ENCODE data around the gene USP43. TPM values are rescaled to one million over a fixed set of nuclear protein-coding genes. Genes with fewer than 3 reads are reported as not detected.

USP43 gene
- total RNA-seq, 3 donors from 2014 or later (not counting 1 experiment from before 2014, with no cell fraction given): 3.0 to 9.3 (median 4.2) TPM

- Histone ChIP-seq H3K27ac (ENCODE audit: low read length) (no peak overlapping the region), H3K4me1 (ENCODE audit: control insufficient read depth, insufficient read depth, low read length) (no peaks in the 10 kb centered on the region), H3K36me3 (ENCODE audit: control insufficient read depth, insufficient read depth, low read length) (no peaks in the 10 kb centered on the region), H3K27me3 (ENCODE audit: control insufficient read depth, insufficient read depth, low read length) (no peaks in the 10 kb centered on the region), H3K4me3 (ENCODE audit: low read length) (no peak overlapping the region), H3K9me3 (ENCODE audit: control insufficient read depth, insufficient read depth, low read length) (peaks cover 3% of the 10 kb centered on the region)
- H3K27ac Mint-ChIP-seq: no peak overlapping the region
- no peaks in the 10 kb centered on the region for H3K27me3 Mint-ChIP-seq (ENCODE audit: low read depth in 2 of 2)
- no peak for ATAC-seq
- TF ChIP-seq CTCF (IDR thresholded peaks at IDR 0.05): no peak
- H3K9me3 Mint-ChIP-seq: no peaks in the 10 kb centered on the region
- H3K36me3 Mint-ChIP-seq: peaks cover 9% of the 10 kb centered on the region
- H3K4me3 Mint-ChIP-seq: no peak overlapping the region
- H3K4me1 Mint-ChIP-seq: no peaks in the 10 kb centered on the region
- intact Hi-C loops (cut with micrococcal nuclease): no loop called here
- 83% methylated on average over 4 of the region's 4 CpGs for WGBS (ENCODE audit: insufficient coverage)
- no peak for DNase-seq
These were observed 30.8 kb downstream of the USP43 start for GRCh38 chr17:9676084-9676483.

DNA sequence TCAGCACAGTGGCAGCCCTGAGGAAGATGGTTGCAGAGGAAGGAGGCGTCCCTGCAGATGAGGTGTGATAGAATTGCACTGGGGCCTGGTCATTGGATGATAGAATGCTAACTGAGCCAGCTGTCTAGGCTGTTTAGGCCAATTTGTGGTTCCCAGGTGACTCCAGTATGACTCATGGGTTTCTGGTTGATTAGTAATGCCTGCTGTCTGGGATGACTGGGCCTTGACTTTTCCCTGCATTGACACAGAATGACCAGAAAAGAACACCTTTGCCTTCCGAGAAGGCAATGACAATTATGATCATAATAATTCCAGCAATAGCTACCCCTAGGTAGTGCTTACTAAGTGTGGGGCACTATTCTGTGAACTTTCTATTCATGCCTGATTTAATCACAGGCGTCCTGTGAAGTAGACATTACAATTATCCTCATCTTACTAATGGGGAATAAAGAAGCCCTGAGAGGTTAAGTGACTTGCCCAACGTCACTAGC is 31.5 kb downstream of the USP43 start:
- no peak overlapping the region for H3K27ac Mint-ChIP-seq
- H3K4me3 Mint-ChIP-seq: no peak overlapping the region
- H3K9me3 Mint-ChIP-seq: no peaks in the 10 kb centered on the region
- H3K36me3 Mint-ChIP-seq: peaks cover 9% of the 10 kb centered on the region
- TF ChIP-seq CTCF (IDR thresholded peaks at IDR 0.05): no peak
- Histone ChIP-seq H3K27me3 (ENCODE audit: control insufficient read depth, insufficient read depth, low read length) (no peaks in the 10 kb centered on the region), H3K9me3 (ENCODE audit: control insufficient read depth, insufficient read depth, low read length) (peaks cover 3% of the 10 kb centered on the region), H3K36me3 (ENCODE audit: control insufficient read depth, insufficient read depth, low read length) (no peaks in the 10 kb centered on the region), H3K4me3 (ENCODE audit: low read length) (no peak overlapping the region), H3K27ac (ENCODE audit: low read length) (no peak overlapping the region), H3K4me1 (ENCODE audit: control insufficient read depth, insufficient read depth, low read length) (no peaks in the 10 kb centered on the region)
- DNase-seq: no peak
- no peaks in the 10 kb centered on the region for H3K27me3 Mint-ChIP-seq (ENCODE audit: low read depth in 2 of 2)
- H3K4me1 Mint-ChIP-seq: no peaks in the 10 kb centered on the region
- intact Hi-C loops (cut with micrococcal nuclease): no loop called here
- ATAC-seq: no peak
- 68% methylated on average over 3 of the region's 4 CpGs for WGBS (ENCODE audit: insufficient coverage)

GRCh38 chr17:9677411-9677810 is 32.1 kb downstream of the USP43 start:
- no peak for TF ChIP-seq CTCF (IDR thresholded peaks at IDR 0.05)
- DNase-seq (no peak), ATAC-seq (no peak)
- Mint-ChIP-seq H3K4me1 (no peaks in the 10 kb centered on the region), H3K27ac (no peak overlapping the region), H3K36me3 (peaks cover 9% of the 10 kb centered on the region), H3K4me3 (no peak overlapping the region), H3K9me3 (no peaks in the 10 kb centered on the region), H3K27me3 (ENCODE audit: low read depth in 2 of 2) (no peaks in the 10 kb centered on the region)
- Histone ChIP-seq H3K9me3 (ENCODE audit: control insufficient read depth, insufficient read depth, low read length) (peaks cover 3% of the 10 kb centered on the region), H3K4me3 (ENCODE audit: low read length) (no peak overlapping the region), H3K36me3 (ENCODE audit: control insufficient read depth, insufficient read depth, low read length) (no peaks in the 10 kb centered on the region), H3K4me1 (ENCODE audit: control insufficient read depth, insufficient read depth, low read length) (no peaks in the 10 kb centered on the region), H3K27me3 (ENCODE audit: control insufficient read depth, insufficient read depth, low read length) (no peaks in the 10 kb centered on the region), H3K27ac (ENCODE audit: low read length) (no peak overlapping the region)
- intact Hi-C loops (cut with micrococcal nuclease): no loop called here
- WGBS (ENCODE audit: insufficient coverage): 90% methylated on average over 7 of the region's 7 CpGs

GRCh38 chr17:9677896-9678295 is 32.6 kb downstream of the USP43 start:
- 84% methylated on average over 3 of the region's 4 CpGs for WGBS (ENCODE audit: insufficient coverage)
- H3K9me3 ChIP-seq (ENCODE audit: control insufficient read depth, insufficient read depth, low read length): peaks cover 3% of the 10 kb centered on the region
- H3K36me3 Mint-ChIP-seq: peaks cover 9% of the 10 kb centered on the region
- intact Hi-C loops (cut with micrococcal nuclease): no loop called here
- H3K27me3 Mint-ChIP-seq (ENCODE audit: low read depth in 2 of 2): no peaks in the 10 kb centered on the region
- H3K4me1 Mint-ChIP-seq: no peaks in the 10 kb centered on the region
- H3K4me3 ChIP-seq (ENCODE audit: low read length): no peak overlapping the region
- ATAC-seq: no peak
- DNase-seq: no peak
- no peak overlapping the region for H3K4me3 Mint-ChIP-seq
- H3K27me3 ChIP-seq (ENCODE audit: control insufficient read depth, insufficient read depth, low read length): no peaks in the 10 kb centered on the region
- H3K9me3 Mint-ChIP-seq: no peaks in the 10 kb centered on the region
- H3K36me3 ChIP-seq (ENCODE audit: control insufficient read depth, insufficient read depth, low read length): no peaks in the 10 kb centered on the region
- H3K27ac ChIP-seq (ENCODE audit: low read length): no peak overlapping the region
- H3K27ac Mint-ChIP-seq: no peak overlapping the region
- no peak for TF ChIP-seq CTCF (IDR thresholded peaks at IDR 0.05)
- H3K4me1 ChIP-seq (ENCODE audit: control insufficient read depth, insufficient read depth, low read length): no peaks in the 10 kb centered on the region
